HG02678 (cell line): ENCODE data around the gene GAB4.
"Not testable (repeated sequence)": the region's sequence is repeated elsewhere in the genome, so short reads cannot be mapped to it uniquely, and the experiment has no call there.

Experiments
- ATAC-seq: cut with Tn5 transposase; IDR thresholded peaks from one replicate; pipeline ENCODE4 v1.9.1; 2021; ENCODE audit warnings: mild to moderate bottlenecking, moderate library complexity; ENCODE audit not compliant: unreplicated experiment

GAB4 gene

GRCh38 chr22:17007852-17008731 is at the start of gene GAB4:
Gene GAB4, minus strand, starts transcription at chr22:17008222. Its CDS starts 108 bp downstream, at chr22:17008114.
- no peak for ATAC-seq

GRCh38 chr22:17056807-17057206 is 48.8 kb upstream of the GAB4 start:
- no peak for ATAC-seq

- no peak for ATAC-seq
These were observed 48.0 kb upstream of the GAB4 start for GRCh38 chr22:17056058-17056457.

- no peak for ATAC-seq
These were observed 39.6 kb upstream of the GAB4 start for GRCh38 chr22:17047656-17048055.

GRCh38 chr22:17046566-17047348 is 38.7 kb upstream of the GAB4 start:
- ATAC-seq: no peak

- ATAC-seq: no peak
These were observed 35.5 kb upstream of the GAB4 start for GRCh38 chr22:17043521-17043920.

- ATAC-seq: peak; percentile 75
These were observed 29.1 kb upstream of the GAB4 start for GRCh38 chr22:17036842-17037711.

- ATAC-seq: peak; percentile 47
These were observed 28.2 kb upstream of the GAB4 start for GRCh38 chr22:17035976-17036841.

GRCh38 chr22:17035246-17035645 is 27.2 kb upstream of the GAB4 start:
- no peak for ATAC-seq

- not testable (repeated sequence) for ATAC-seq
These were observed 26.5 kb upstream of the GAB4 start for GRCh38 chr22:17034532-17034931.

GRCh38 chr22:17032277-17032676 is 24.3 kb upstream of the GAB4 start:
- not testable (repeated sequence) for ATAC-seq

GRCh38 chr22:17024380-17024779 is 16.4 kb upstream of the GAB4 start:
- ATAC-seq: not testable (repeated sequence)

GRCh38 chr22:17015552-17015951 is 7.5 kb upstream of the GAB4 start:
- ATAC-seq: not testable (repeated sequence)

GRCh38 chr22:17014101-17014440 is 6.0 kb upstream of the GAB4 start:
- ATAC-seq: not testable (repeated sequence)

GRCh38 chr22:17013396-17014100 is 5.5 kb upstream of the GAB4 start:
- ATAC-seq: no peak

- ATAC-seq: no peak
These were observed 4.2 kb upstream of the GAB4 start for GRCh38 chr22:17012267-17012666.

- no peak for ATAC-seq
These were observed 1.7 kb upstream of the GAB4 start for GRCh38 chr22:17009640-17010291.

GRCh38 chr22:17007257-17007656 is 765 bp downstream of the GAB4 start:
- no peak for ATAC-seq

GRCh38 chr22:16989915-16990314 is 18.1 kb downstream of the GAB4 start:
- no peak for ATAC-seq
